ENCODE data around the gene ZNF28. TPM values are rescaled to one million over a fixed set of nuclear protein-coding genes. Genes with fewer than 3 reads are reported as not detected.

The ZNF28 gene
- 10 to 100 TPM; 17.9 to 19.3 TPM for total RNA-seq

GRCh38 chr19:52821204-52821960, at the start of gene ZNF28:
TSS of gene ZNF28 (minus strand) at chr19:52821633. CDS start at chr19:52817958, 3,675 bp downstream.

GRCh38 chr19:52857378-52858191, 36.2 kb upstream of the ZNF28 start, which contains the start of gene ZNF468:
TSS of gene ZNF468 (minus strand) at chr19:52857619. CDS start at chr19:52854272, 3,347 bp downstream.

DNA sequence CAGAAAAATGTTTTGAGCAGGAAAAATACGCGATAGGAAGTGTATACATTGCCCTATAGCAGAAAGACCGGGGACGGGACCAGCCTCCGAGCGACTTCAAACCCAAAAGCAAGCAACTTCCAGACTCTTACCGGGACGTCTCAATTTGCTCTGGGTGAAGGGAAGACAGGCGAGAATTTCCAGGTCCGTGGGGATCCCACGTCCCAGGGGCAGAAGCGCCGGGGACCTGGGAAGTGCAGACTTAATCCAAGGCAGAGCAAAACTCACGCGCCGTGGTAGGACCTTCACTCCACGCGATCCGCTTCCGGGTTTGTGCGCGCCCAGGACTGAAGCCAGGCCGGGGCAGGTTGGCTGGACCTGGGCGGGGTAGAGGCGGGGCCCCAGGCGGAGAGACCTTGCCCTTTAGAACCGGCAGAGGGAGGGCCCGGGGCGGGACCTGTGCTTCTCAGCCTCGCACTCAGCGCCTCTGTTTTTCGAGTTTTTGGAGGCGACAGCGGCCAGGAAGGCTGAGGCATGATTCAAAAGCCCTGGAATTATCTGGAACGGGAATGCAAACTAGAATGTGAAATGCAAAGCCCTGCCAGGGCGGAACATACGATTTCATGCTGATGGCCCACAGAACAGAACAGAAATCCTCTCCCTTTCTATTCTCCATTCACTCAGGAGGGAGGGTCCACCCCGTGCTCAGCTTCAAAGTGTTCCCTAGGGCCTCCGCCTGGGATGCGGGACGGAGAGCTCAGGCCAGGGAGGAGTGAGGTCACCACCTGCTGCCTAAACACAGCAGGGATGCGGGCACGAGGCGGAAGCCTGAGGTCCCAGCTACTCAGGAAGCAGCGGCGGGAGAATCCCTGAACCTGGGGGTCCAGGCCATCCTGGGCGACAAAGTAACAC, 34.7 kb downstream of the ZNF28 start, which contains the start of gene ZNF600:
ZNF600 (minus strand) TSS at position 328 of the 891 bp plus-strand sequence. CDS start 7,903 bp downstream, outside the sequence.

Other genes starting within 250 kb of the ZNF28 start
- gene ZNF83, start 183.3 kb downstream of the ZNF28 start, total RNA-seq, result 10 to 100 TPM; 27.6 to 34.1 TPM
- gene ZNF611, start 86.6 kb downstream of the ZNF28 start, total RNA-seq, result 1 to 10 TPM; 6.9 to 8.7 TPM
- gene ZNF600, start 34.8 kb downstream of the ZNF28 start, total RNA-seq, result 1 to 10 TPM; 4.5 to 5.0 TPM
- gene ZNF468, start 36.0 kb upstream of the ZNF28 start, total RNA-seq, result 10 to 100 TPM; 22.6 to 22.7 TPM
- 1 to 10 TPM; 7.7 to 9.3 TPM for gene ZNF320, start 76.0 kb upstream of the ZNF28 start, total RNA-seq
- gene ZNF888, start 101.8 kb upstream of the ZNF28 start, total RNA-seq, result 1 to 10 TPM; 2.1 to 4.7 TPM
- 10 to 100 TPM in 1 of 2 donors, 1 to 10 TPM in 1; 6.5 to 10.3 TPM for gene ZNF816, start 141.2 kb upstream of the ZNF28 start, total RNA-seq
- not detected for gene ERVV-1, start 192.3 kb upstream of the ZNF28 start, total RNA-seq
- gene ERVV-2, start 223.1 kb upstream of the ZNF28 start, total RNA-seq, result not detected

Data from melanocyte of skin (primary cell).